ENCODE data around the gene PPP4R1.

PPP4R1 gene

GRCh38 chr18:9557250-9557943 lies 57.0 kb downstream of the PPP4R1 start:
- Mint-ChIP-seq H3K27ac (peak overlapping the region in 1 of 2 donors; percentile 27), H3K27me3 (no peaks in the 10 kb centered on the region), H3K9me3 (no peaks in the 10 kb centered on the region), H3K4me3 (no peak overlapping the region), H3K4me1 (no peaks in the 10 kb centered on the region)
- no peak for DNase-seq
- ATAC-seq: no peak

- ATAC-seq: no peak
- H3K27ac Mint-ChIP-seq: no peak overlapping the region
- H3K4me1 Mint-ChIP-seq: no peaks in the 10 kb centered on the region
- H3K9me3 Mint-ChIP-seq: no peaks in the 10 kb centered on the region
- H3K27me3 Mint-ChIP-seq: no peaks in the 10 kb centered on the region
- no peak for DNase-seq
- no peak overlapping the region for H3K4me3 Mint-ChIP-seq
Measured at GRCh38 chr18:9552616-9553015, 61.7 kb downstream of the PPP4R1 start.

- H3K27ac Mint-ChIP-seq: no peak overlapping the region
- no peaks in the 10 kb centered on the region for H3K27me3 Mint-ChIP-seq
Measured at GRCh38 chr18:9552191-9552590, 62.2 kb downstream of the PPP4R1 start.

GRCh38 chr18:9550429-9550828 lies 63.9 kb downstream of the PPP4R1 start:
- H3K9me3 Mint-ChIP-seq: no peaks in the 10 kb centered on the region
- no peaks in the 10 kb centered on the region for H3K27me3 Mint-ChIP-seq
- peaks cover 4% of the 10 kb centered on the region for H3K4me1 Mint-ChIP-seq
- H3K4me3 Mint-ChIP-seq: no peak overlapping the region
- ATAC-seq (no peak), DNase-seq (no peak)
- H3K27ac Mint-ChIP-seq: no peak overlapping the region

More at GRCh38 chr18:9552191-9552590, 62.2 kb downstream of the PPP4R1 start:
- no peaks in the 10 kb centered on the region for H3K4me1 Mint-ChIP-seq
- DNase-seq: no peak
- ATAC-seq: no peak
- no peaks in the 10 kb centered on the region for H3K9me3 Mint-ChIP-seq
- no peak overlapping the region for H3K4me3 Mint-ChIP-seq

GRCh38 chr18:9549405-9549804 lies 65.0 kb downstream of the PPP4R1 start:
- ATAC-seq: no peak
- no peaks in the 10 kb centered on the region for H3K9me3 Mint-ChIP-seq

GRCh38 chr18:9547782-9548181 lies 66.6 kb downstream of the PPP4R1 start:
- Mint-ChIP-seq H3K4me3 (no peak overlapping the region), H3K4me1 (peaks cover 10% of the 10 kb centered on the region), H3K27me3 (no peaks in the 10 kb centered on the region), H3K27ac (no peak overlapping the region), H3K9me3 (no peaks in the 10 kb centered on the region)
- ATAC-seq (no peak), DNase-seq (no peak)

More at GRCh38 chr18:9549405-9549804, 65.0 kb downstream of the PPP4R1 start:
- no peak overlapping the region for H3K4me3 Mint-ChIP-seq
- no peak for DNase-seq
- no peak overlapping the region for H3K27ac Mint-ChIP-seq
- H3K27me3 Mint-ChIP-seq: no peaks in the 10 kb centered on the region
- peaks cover 4% of the 10 kb centered on the region for H3K4me1 Mint-ChIP-seq

- Mint-ChIP-seq H3K27me3 (no peaks in the 10 kb centered on the region), H3K9me3 (no peaks in the 10 kb centered on the region), H3K4me1 (peaks cover 10% of the 10 kb centered on the region), H3K4me3 (no peak overlapping the region), H3K27ac (no peak overlapping the region)
- ATAC-seq: no peak
- no peak for DNase-seq
Measured at GRCh38 chr18:9546468-9546867, 67.9 kb downstream of the PPP4R1 start.

- no peaks in the 10 kb centered on the region for H3K9me3 Mint-ChIP-seq
- peaks cover 10% of the 10 kb centered on the region for H3K4me1 Mint-ChIP-seq
- H3K27me3 Mint-ChIP-seq: no peaks in the 10 kb centered on the region
- DNase-seq: no peak
- no peak overlapping the region for H3K27ac Mint-ChIP-seq
- H3K4me3 Mint-ChIP-seq: no peak overlapping the region
- no peak for ATAC-seq
Measured at GRCh38 chr18:9545029-9545428, 69.3 kb downstream of the PPP4R1 start.

GRCh38 chr18:9542924-9543323 lies 71.4 kb downstream of the PPP4R1 start:
- ATAC-seq: peak; percentile 58
- Mint-ChIP-seq H3K27me3 (no peaks in the 10 kb centered on the region), H3K9me3 (no peaks in the 10 kb centered on the region), H3K4me1 (peaks cover 10% of the 10 kb centered on the region), H3K27ac (peak overlapping the region in 1 of 2 donors; percentile 84), H3K4me3 (no peak overlapping the region)
- no peak for DNase-seq

GRCh38 chr18:9539938-9540337 lies 74.4 kb downstream of the PPP4R1 start:
- Mint-ChIP-seq H3K27me3 (no peaks in the 10 kb centered on the region), H3K27ac (no peak overlapping the region)
- ATAC-seq: no peak

GRCh38 chr18:9539283-9539682 lies 75.1 kb downstream of the PPP4R1 start:
- DNase-seq (no peak), ATAC-seq (no peak)
- Mint-ChIP-seq H3K27ac (no peak overlapping the region), H3K27me3 (no peaks in the 10 kb centered on the region), H3K4me1 (peaks cover 6% of the 10 kb centered on the region), H3K9me3 (no peaks in the 10 kb centered on the region), H3K4me3 (no peak overlapping the region)

More at GRCh38 chr18:9539938-9540337, 74.4 kb downstream of the PPP4R1 start:
- Mint-ChIP-seq H3K4me3 (no peak overlapping the region), H3K4me1 (peaks cover 6% of the 10 kb centered on the region), H3K9me3 (no peaks in the 10 kb centered on the region)
- no peak for DNase-seq

- no peaks in the 10 kb centered on the region for H3K27me3 Mint-ChIP-seq
- H3K9me3 Mint-ChIP-seq: no peaks in the 10 kb centered on the region
- peak overlapping the region in 1 of 2 donors; percentile 31 for H3K27ac Mint-ChIP-seq
- no peak for DNase-seq
- H3K4me3 Mint-ChIP-seq: no peak overlapping the region
- H3K4me1 Mint-ChIP-seq: no peaks in the 10 kb centered on the region
- ATAC-seq: no peak
Measured at GRCh38 chr18:9537677-9538076, 76.7 kb downstream of the PPP4R1 start.

GRCh38 chr18:9536354-9537152 lies 77.8 kb downstream of the PPP4R1 start:
- Mint-ChIP-seq H3K4me1 (no peaks in the 10 kb centered on the region), H3K27me3 (no peaks in the 10 kb centered on the region), H3K9me3 (no peaks in the 10 kb centered on the region), H3K4me3 (no peak overlapping the region), H3K27ac (peak overlapping the region in 1 of 2 donors; percentile 84)
- no peak for ATAC-seq
- DNase-seq: no peak

- ATAC-seq (no peak), DNase-seq (no peak)
- Mint-ChIP-seq H3K27me3 (no peaks in the 10 kb centered on the region), H3K4me3 (no peak overlapping the region), H3K9me3 (no peaks in the 10 kb centered on the region), H3K4me1 (no peaks in the 10 kb centered on the region), H3K27ac (no peak overlapping the region)
Measured at GRCh38 chr18:9535430-9535991, 78.8 kb downstream of the PPP4R1 start.

GRCh38 chr18:9534844-9535243 lies 79.5 kb downstream of the PPP4R1 start:
- H3K4me3 Mint-ChIP-seq: no peak overlapping the region
- no peaks in the 10 kb centered on the region for H3K27me3 Mint-ChIP-seq
- no peaks in the 10 kb centered on the region for H3K4me1 Mint-ChIP-seq
- no peaks in the 10 kb centered on the region for H3K9me3 Mint-ChIP-seq
- DNase-seq (no peak), ATAC-seq (no peak)
- H3K27ac Mint-ChIP-seq: no peak overlapping the region

GRCh38 chr18:9531791-9532410 lies 82.5 kb downstream of the PPP4R1 start:
- Mint-ChIP-seq H3K4me1 (no peaks in the 10 kb centered on the region), H3K4me3 (no peak overlapping the region), H3K9me3 (no peaks in the 10 kb centered on the region), H3K27me3 (no peaks in the 10 kb centered on the region), H3K27ac (peak overlapping the region in 1 of 2 donors; percentile 88)
- DNase-seq (no peak), ATAC-seq (no peak)

Data from stimulated activated naive CD8-positive, alpha-beta T cell treated with anti-CD3 and anti-CD28 coated beads, Interleukin-15, amount 100 ng/mL, for 72 hours (primary cell).